OCI-LY3 (cell line): ENCODE results near the gene TDP1.

Experiments
- H2AFZ ChIP-seq: fragments of 200-600, 300-600 bp; shearing (Covaris generic); 2 replicates; pipeline ENCODE4 v1.6.0; 2014; ENCODE audit warnings: antibody characterized with exemption, low read depth, low read length
- H3K27ac ChIP-seq: fragments of 200-600, 300-600 bp; sonication (generic); 2 replicates; pipeline ENCODE4 v1.5.1; 2014; ENCODE audit warnings: mild to moderate bottlenecking, low read length, moderate library complexity, mixed read lengths
- H3K27me3 ChIP-seq: fragments of 200-600, 300-600 bp; sonication (generic); 2 replicates; pipeline ENCODE4 v1.6.1; 2014; ENCODE audit warnings: low read depth, low read length, mixed read lengths
- H3K36me3 ChIP-seq: fragments of 200-600, 300-600 bp; sonication (generic); replicated peaks from 2 replicates; pipeline ENCODE3; 2014; ENCODE audit warnings: low read depth, low read length, mixed read lengths
- H3K4me1 ChIP-seq: fragments of 300-600, 200-600 bp; sonication (generic); 2 replicates; pipeline ENCODE4 v1.6.1; 2014; ENCODE audit warnings: low read length, mixed read lengths
- H3K4me2 ChIP-seq: fragments of 200-600, 300-600 bp; sonication (generic); 2 replicates; pipeline ENCODE4 v1.6.1; 2014; ENCODE audit warnings: low read length, mixed read lengths
- H3K4me3 ChIP-seq: fragments of 300-600, 200-600 bp; sonication (generic); 2 replicates; pipeline ENCODE4 v1.5.1; 2014; ENCODE audit warnings: antibody characterized with exemption, mild to moderate bottlenecking, low read length, moderate library complexity
- H3K79me2 ChIP-seq: fragments of 300-600, 200-600 bp; shearing (Covaris generic); 2 replicates; pipeline ENCODE4 v1.6.1; 2014; ENCODE audit warnings: mild to moderate bottlenecking, low read length, mixed read lengths
- H3K9ac ChIP-seq: fragments of 300-600, 200-600 bp; shearing (Covaris generic); 2 replicates; pipeline ENCODE4 v1.6.0; 2014; ENCODE audit warnings: mild to moderate bottlenecking, low read length, moderate library complexity
- H3K9me3 ChIP-seq: fragments of 200-600, 300-600 bp; shearing (Covaris generic); 2 replicates; pipeline ENCODE4 v1.6.1; 2014; ENCODE audit warnings: low read length, mixed read lengths; ENCODE audit not compliant: insufficient read depth
- H4K20me1 ChIP-seq: fragments of 200-600, 300-600 bp; sonication (generic); 2 replicates; pipeline ENCODE4 v1.6.1; 2016; ENCODE audit warnings: low read length, mixed read lengths; ENCODE audit not compliant: insufficient read depth
- EZH2phosphoT487 ChIP-seq: fragments of 200-600 bp; shearing (Covaris generic); IDR thresholded peaks from 2 replicates; pipeline ENCODE4 v1.6.1; 2018; ENCODE audit warnings: antibody characterized with exemption, mixed run types, low read depth
- TF ChIP-seq, protein P1 (sequence below): fragments of 200-600, 300-600 bp; sonication (generic); IDR thresholded peaks from 2 replicates; pipeline ENCODE4 v1.5.1; 2014; ENCODE audit warnings: antibody characterized with exemption, low read length, low read depth

Gene TDP1

DNA sequence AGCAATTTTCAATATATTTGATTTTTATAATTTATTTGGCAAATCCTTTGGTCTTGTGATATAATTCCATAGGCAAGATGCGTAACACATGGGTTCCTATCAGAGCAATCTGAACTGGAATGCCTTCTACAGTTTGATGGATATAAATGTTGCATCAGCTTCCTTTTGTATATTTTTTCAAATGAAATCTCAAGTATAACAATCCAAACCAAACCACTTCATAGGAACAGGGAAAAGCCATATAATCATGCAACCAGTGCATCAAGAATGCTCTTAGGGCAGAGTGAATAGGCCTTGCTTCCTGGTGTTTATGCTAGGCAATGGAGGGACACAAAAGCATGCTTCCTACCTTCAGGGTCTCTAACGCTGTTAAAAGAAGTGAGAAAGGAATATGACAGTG lies 35.7 kb upstream of the TDP1 start:
- H4K20me1 ChIP-seq, result no peaks in the 10 kb centered on the region
- no peak overlapping the region for H3K4me2 ChIP-seq
- H3K27me3 ChIP-seq, result no peaks in the 10 kb centered on the region
- H3K36me3 ChIP-seq, result peaks cover 5% of the 10 kb centered on the region
- H3K4me3 ChIP-seq, result no peak overlapping the region
- no peak overlapping the region for H3K9ac ChIP-seq
- H3K27ac ChIP-seq, result no peak overlapping the region
- no peak overlapping the region for H2AFZ ChIP-seq
- peaks cover 2% of the 10 kb centered on the region; the same call in 1 of the 2 replicates for H3K4me1 ChIP-seq
- TF ChIP-seq, protein P1, sequence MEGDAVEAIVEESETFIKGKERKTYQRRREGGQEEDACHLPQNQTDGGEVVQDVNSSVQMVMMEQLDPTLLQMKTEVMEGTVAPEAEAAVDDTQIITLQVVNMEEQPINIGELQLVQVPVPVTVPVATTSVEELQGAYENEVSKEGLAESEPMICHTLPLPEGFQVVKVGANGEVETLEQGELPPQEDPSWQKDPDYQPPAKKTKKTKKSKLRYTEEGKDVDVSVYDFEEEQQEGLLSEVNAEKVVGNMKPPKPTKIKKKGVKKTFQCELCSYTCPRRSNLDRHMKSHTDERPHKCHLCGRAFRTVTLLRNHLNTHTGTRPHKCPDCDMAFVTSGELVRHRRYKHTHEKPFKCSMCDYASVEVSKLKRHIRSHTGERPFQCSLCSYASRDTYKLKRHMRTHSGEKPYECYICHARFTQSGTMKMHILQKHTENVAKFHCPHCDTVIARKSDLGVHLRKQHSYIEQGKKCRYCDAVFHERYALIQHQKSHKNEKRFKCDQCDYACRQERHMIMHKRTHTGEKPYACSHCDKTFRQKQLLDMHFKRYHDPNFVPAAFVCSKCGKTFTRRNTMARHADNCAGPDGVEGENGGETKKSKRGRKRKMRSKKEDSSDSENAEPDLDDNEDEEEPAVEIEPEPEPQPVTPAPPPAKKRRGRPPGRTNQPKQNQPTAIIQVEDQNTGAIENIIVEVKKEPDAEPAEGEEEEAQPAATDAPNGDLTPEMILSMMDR, result no peak
- no peak for TF ChIP-seq EZH2phosphoT487
- no peaks in the 10 kb centered on the region for H3K9me3 ChIP-seq
- H3K79me2 ChIP-seq, result no peaks in the 10 kb centered on the region

DNA sequence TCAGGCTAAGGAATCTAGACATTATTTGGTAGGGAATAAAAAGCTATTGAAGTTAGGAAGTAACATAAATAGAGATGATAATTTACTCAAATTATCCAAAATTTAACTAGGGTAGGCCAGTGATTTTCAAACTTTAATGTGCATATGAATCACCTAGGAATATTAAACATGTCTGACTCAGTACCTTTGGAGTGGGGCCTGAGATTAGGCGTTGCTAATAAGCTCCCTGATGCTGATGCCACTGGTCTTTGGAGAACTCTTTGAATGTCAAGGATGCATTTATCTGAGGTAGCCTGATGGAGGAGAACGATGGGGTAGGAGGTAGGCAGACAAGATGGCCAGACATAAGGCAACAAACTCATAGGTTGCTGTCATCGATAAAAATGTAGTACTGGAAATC lies 34.4 kb upstream of the TDP1 start:
- Histone ChIP-seq H3K4me3 (no peak overlapping the region), H3K79me2 (no peaks in the 10 kb centered on the region), H3K9ac (no peak overlapping the region), H3K4me2 (no peak overlapping the region), H4K20me1 (no peaks in the 10 kb centered on the region), H2AFZ (no peak overlapping the region), H3K4me1 (no peaks in the 10 kb centered on the region), H3K9me3 (no peaks in the 10 kb centered on the region), H3K27ac (no peak overlapping the region), H3K27me3 (no peaks in the 10 kb centered on the region), H3K36me3 (peaks cover 5% of the 10 kb centered on the region)
- TF ChIP-seq EZH2phosphoT487, result no peak
- TF ChIP-seq, protein P1, result no peak

DNA sequence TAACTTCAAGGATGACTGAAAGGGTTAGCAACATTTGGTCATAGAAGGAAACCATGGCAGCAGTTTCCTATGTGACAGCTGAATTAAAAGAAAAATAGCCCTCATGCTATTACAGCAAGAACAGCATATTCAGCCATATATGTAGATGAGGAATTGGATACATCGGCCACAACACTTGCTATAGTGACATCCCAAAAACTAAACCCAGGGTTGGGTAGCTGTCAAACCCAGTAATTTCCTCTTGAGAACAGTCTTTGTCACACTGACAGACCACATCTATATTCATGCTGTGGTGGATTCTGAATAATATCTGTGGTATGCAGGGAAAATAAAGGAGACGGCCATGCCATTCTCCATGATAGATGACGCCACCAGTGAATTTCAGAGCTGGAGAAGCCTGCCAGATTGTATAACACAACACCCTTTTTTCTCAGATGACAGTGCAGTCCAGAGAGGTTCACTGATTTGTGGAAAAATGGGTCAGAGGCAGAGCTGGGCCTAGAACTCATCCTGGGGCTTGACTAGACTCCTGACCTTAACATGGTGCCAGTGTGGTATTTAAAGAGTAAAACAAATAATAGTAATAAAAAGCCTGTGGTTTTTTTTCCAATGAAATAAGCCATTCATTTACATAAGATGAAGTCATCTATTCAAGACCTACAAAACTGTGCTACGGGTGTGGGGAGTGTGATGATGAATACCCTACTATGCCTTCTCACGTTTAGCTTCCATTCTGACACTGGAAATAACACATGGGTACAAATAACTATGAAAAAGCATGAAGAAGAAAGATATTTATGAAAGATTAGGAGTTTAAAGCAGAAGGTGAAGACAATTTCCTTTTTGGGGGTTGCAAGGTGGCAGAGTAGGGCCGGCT lies 33.5 kb upstream of the TDP1 start:
- Histone ChIP-seq H3K9ac (no peak overlapping the region), H3K4me1 (no peaks in the 10 kb centered on the region), H3K79me2 (no peaks in the 10 kb centered on the region), H3K4me2 (no peak overlapping the region), H3K27me3 (no peaks in the 10 kb centered on the region), H3K9me3 (no peaks in the 10 kb centered on the region), H2AFZ (no peak overlapping the region), H4K20me1 (no peaks in the 10 kb centered on the region), H3K27ac (no peak overlapping the region), H3K4me3 (no peak overlapping the region), H3K36me3 (peaks cover 5% of the 10 kb centered on the region)
- TF ChIP-seq, protein P1, result no peak
- TF ChIP-seq EZH2phosphoT487, result no peak

DNA sequence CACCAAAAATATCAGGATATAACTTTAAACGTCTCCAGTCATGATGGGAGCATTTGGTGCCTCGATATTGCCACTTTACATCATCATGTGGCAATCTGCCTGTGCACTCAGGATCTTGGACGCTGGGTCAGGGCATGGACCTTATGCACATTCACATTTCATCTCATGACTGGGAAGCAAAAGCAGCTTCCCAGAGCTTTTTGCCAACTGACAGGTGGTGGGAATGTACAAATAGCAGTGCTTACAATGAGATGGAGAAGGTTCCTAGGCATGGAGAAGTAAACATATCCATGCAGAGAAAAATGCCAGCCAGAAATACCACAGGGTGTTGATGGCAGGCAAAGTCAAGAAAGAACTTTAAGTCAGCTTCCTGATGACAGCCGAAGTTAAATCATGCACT lies 31.5 kb upstream of the TDP1 start:
- Histone ChIP-seq H3K9ac (no peak overlapping the region), H3K27me3 (no peaks in the 10 kb centered on the region), H3K4me2 (no peak overlapping the region), H3K27ac (no peak overlapping the region), H3K4me1 (no peaks in the 10 kb centered on the region), H3K4me3 (no peak overlapping the region), H4K20me1 (no peaks in the 10 kb centered on the region), H3K36me3 (peaks cover 5% of the 10 kb centered on the region), H2AFZ (no peak overlapping the region), H3K79me2 (no peaks in the 10 kb centered on the region), H3K9me3 (no peaks in the 10 kb centered on the region)
- no peak for TF ChIP-seq EZH2phosphoT487
- TF ChIP-seq, protein P1, result no peak
